ENCODE results near the gene PACSIN3.

GRCh38 chr11:47201015-47201414 is 14.8 kb upstream of the PACSIN3 start:
- TF ChIP-seq, protein P1, sequence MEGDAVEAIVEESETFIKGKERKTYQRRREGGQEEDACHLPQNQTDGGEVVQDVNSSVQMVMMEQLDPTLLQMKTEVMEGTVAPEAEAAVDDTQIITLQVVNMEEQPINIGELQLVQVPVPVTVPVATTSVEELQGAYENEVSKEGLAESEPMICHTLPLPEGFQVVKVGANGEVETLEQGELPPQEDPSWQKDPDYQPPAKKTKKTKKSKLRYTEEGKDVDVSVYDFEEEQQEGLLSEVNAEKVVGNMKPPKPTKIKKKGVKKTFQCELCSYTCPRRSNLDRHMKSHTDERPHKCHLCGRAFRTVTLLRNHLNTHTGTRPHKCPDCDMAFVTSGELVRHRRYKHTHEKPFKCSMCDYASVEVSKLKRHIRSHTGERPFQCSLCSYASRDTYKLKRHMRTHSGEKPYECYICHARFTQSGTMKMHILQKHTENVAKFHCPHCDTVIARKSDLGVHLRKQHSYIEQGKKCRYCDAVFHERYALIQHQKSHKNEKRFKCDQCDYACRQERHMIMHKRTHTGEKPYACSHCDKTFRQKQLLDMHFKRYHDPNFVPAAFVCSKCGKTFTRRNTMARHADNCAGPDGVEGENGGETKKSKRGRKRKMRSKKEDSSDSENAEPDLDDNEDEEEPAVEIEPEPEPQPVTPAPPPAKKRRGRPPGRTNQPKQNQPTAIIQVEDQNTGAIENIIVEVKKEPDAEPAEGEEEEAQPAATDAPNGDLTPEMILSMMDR (IDR thresholded peaks at IDR 0.05): no peak
- no peak for TF ChIP-seq POLR2A (IDR thresholded peaks at IDR 0.05)
